ENCODE measurements around the gene ZIM2. TPM values are rescaled to one million over a fixed set of nuclear protein-coding genes. Genes with fewer than 3 reads are reported as not detected.

ZIM2 gene
- total RNA-seq, 1 donor from 2014 or later: not detected

DNA sequence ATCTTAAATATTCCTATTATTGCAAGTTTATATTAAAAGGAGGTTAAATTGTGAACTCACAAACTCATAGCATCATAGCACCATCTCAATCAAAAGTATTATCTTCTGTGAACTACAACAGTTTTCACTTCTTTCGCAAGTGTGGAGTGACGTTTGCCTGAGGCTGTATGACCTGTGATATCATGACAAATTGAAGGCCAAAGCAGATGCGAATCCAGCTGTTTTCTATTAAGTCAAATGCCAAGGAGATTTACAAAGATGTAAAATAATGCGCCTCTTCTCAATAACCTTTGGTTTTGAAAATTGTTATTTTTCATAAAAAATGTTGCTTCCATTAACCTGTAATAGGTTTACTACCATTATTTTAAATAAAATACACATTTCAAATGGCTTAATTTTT, 7.6 kb upstream of the ZIM2 start:
- no peak for TF ChIP-seq EZH2 (IDR thresholded peaks at IDR 0.05; ENCODE audit: insufficient read depth, low read length)
- TF ChIP-seq, protein P1, sequence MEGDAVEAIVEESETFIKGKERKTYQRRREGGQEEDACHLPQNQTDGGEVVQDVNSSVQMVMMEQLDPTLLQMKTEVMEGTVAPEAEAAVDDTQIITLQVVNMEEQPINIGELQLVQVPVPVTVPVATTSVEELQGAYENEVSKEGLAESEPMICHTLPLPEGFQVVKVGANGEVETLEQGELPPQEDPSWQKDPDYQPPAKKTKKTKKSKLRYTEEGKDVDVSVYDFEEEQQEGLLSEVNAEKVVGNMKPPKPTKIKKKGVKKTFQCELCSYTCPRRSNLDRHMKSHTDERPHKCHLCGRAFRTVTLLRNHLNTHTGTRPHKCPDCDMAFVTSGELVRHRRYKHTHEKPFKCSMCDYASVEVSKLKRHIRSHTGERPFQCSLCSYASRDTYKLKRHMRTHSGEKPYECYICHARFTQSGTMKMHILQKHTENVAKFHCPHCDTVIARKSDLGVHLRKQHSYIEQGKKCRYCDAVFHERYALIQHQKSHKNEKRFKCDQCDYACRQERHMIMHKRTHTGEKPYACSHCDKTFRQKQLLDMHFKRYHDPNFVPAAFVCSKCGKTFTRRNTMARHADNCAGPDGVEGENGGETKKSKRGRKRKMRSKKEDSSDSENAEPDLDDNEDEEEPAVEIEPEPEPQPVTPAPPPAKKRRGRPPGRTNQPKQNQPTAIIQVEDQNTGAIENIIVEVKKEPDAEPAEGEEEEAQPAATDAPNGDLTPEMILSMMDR (IDR thresholded peaks at IDR 0.05; ENCODE audit: insufficient read depth, low read depth, low read length): no peak
- H3K4me1 Mint-ChIP-seq (ENCODE audit: low read depth, unreplicated experiment): no peaks in the 10 kb centered on the region
- Histone ChIP-seq H3K9me3 (ENCODE audit: insufficient read depth, low read depth, low read length) (no peaks in the 10 kb centered on the region), H3K79me2 (ENCODE audit: insufficient read depth, low read length) (no peaks in the 10 kb centered on the region), H3K4me1 (ENCODE audit: insufficient read depth, low read length) (no peaks in the 10 kb centered on the region), H3K36me3 (ENCODE audit: insufficient read depth, low read length) (no peaks in the 10 kb centered on the region), H4K20me1 (ENCODE audit: insufficient read depth, low read length) (no peaks in the 10 kb centered on the region), H3K4me2 (ENCODE audit: low read length) (no peak overlapping the region), H2AFZ (ENCODE audit: low read depth, low read length) (no peak overlapping the region), H3K27me3 (ENCODE audit: insufficient read depth, low read length) (no peaks in the 10 kb centered on the region), H3K4me3 (ENCODE audit: insufficient read depth, low read depth, low read length) (no peak overlapping the region), H3K9ac (ENCODE audit: low read length) (no peak overlapping the region), H3K27ac (ENCODE audit: low read depth, low read length) (no peak overlapping the region)
- H3K36me3 Mint-ChIP-seq (ENCODE audit: low read depth, unreplicated experiment): no peaks in the 10 kb centered on the region
- no peak overlapping the region for H3K27ac Mint-ChIP-seq (ENCODE audit: unreplicated experiment)
- H3K4me3 Mint-ChIP-seq (ENCODE audit: unreplicated experiment): no peak overlapping the region
- H3K9me3 Mint-ChIP-seq (ENCODE audit: unreplicated experiment): peaks cover 11% of the 10 kb centered on the region
- DNase-seq (ENCODE audit: low read depth) (no peak), FAIRE-seq (no peak)
- no peaks in the 10 kb centered on the region for H3K27me3 Mint-ChIP-seq (ENCODE audit: low read depth, unreplicated experiment)

GRCh38 chr19:56842412-56842811, 1.9 kb upstream of the ZIM2 start:
- Histone ChIP-seq H3K79me2 (ENCODE audit: insufficient read depth, low read length) (no peaks in the 10 kb centered on the region), H3K4me2 (ENCODE audit: low read length) (no peak overlapping the region), H3K27ac (ENCODE audit: low read depth, low read length) (no peak overlapping the region), H3K4me3 (ENCODE audit: insufficient read depth, low read depth, low read length) (no peak overlapping the region), H3K36me3 (ENCODE audit: insufficient read depth, low read length) (no peaks in the 10 kb centered on the region), H3K9ac (ENCODE audit: low read length) (no peak overlapping the region), H3K27me3 (ENCODE audit: insufficient read depth, low read length) (no peaks in the 10 kb centered on the region), H2AFZ (ENCODE audit: low read depth, low read length) (no peak overlapping the region), H3K4me1 (ENCODE audit: insufficient read depth, low read length) (no peaks in the 10 kb centered on the region), H3K9me3 (ENCODE audit: insufficient read depth, low read depth, low read length) (peaks cover 5% of the 10 kb centered on the region), H4K20me1 (ENCODE audit: insufficient read depth, low read length) (no peaks in the 10 kb centered on the region)
- Mint-ChIP-seq H3K4me3 (ENCODE audit: unreplicated experiment) (no peak overlapping the region), H3K9me3 (ENCODE audit: unreplicated experiment) (peaks cover 16% of the 10 kb centered on the region), H3K27ac (ENCODE audit: unreplicated experiment) (no peak overlapping the region), H3K36me3 (ENCODE audit: low read depth, unreplicated experiment) (no peaks in the 10 kb centered on the region), H3K4me1 (ENCODE audit: low read depth, unreplicated experiment) (no peaks in the 10 kb centered on the region), H3K27me3 (ENCODE audit: low read depth, unreplicated experiment) (no peaks in the 10 kb centered on the region)
- DNase-seq (ENCODE audit: low read depth) (no peak), FAIRE-seq (no peak)
- no peak for TF ChIP-seq EZH2 (IDR thresholded peaks at IDR 0.05; ENCODE audit: insufficient read depth, low read length)
- TF ChIP-seq, protein P1 (IDR thresholded peaks at IDR 0.05; ENCODE audit: insufficient read depth, low read depth, low read length): no peak

- Histone ChIP-seq H3K27ac (ENCODE audit: low read depth, low read length) (no peak overlapping the region), H4K20me1 (ENCODE audit: insufficient read depth, low read length) (no peaks in the 10 kb centered on the region), H3K4me2 (ENCODE audit: low read length) (no peak overlapping the region), H3K36me3 (ENCODE audit: insufficient read depth, low read length) (no peaks in the 10 kb centered on the region), H3K9me3 (ENCODE audit: insufficient read depth, low read depth, low read length) (peaks cover 5% of the 10 kb centered on the region), H2AFZ (ENCODE audit: low read depth, low read length) (no peak overlapping the region), H3K4me3 (ENCODE audit: insufficient read depth, low read depth, low read length) (no peak overlapping the region), H3K79me2 (ENCODE audit: insufficient read depth, low read length) (no peaks in the 10 kb centered on the region), H3K27me3 (ENCODE audit: insufficient read depth, low read length) (no peaks in the 10 kb centered on the region), H3K9ac (ENCODE audit: low read length) (no peak overlapping the region), H3K4me1 (ENCODE audit: insufficient read depth, low read length) (no peaks in the 10 kb centered on the region)
- peaks cover 16% of the 10 kb centered on the region for H3K9me3 Mint-ChIP-seq (ENCODE audit: unreplicated experiment)
- no peaks in the 10 kb centered on the region for H3K4me1 Mint-ChIP-seq (ENCODE audit: low read depth, unreplicated experiment)
- H3K36me3 Mint-ChIP-seq (ENCODE audit: low read depth, unreplicated experiment): no peaks in the 10 kb centered on the region
- no peak overlapping the region for H3K27ac Mint-ChIP-seq (ENCODE audit: unreplicated experiment)
- FAIRE-seq (no peak), DNase-seq (ENCODE audit: low read depth) (no peak)
- H3K4me3 Mint-ChIP-seq (ENCODE audit: unreplicated experiment): no peak overlapping the region
- TF ChIP-seq, protein P1 (IDR thresholded peaks at IDR 0.05; ENCODE audit: insufficient read depth, low read depth, low read length): no peak
- no peak for TF ChIP-seq EZH2 (IDR thresholded peaks at IDR 0.05; ENCODE audit: insufficient read depth, low read length)
- H3K27me3 Mint-ChIP-seq (ENCODE audit: low read depth, unreplicated experiment): no peaks in the 10 kb centered on the region
Observed at GRCh38 chr19:56841193-56841543, 642 bp upstream of the ZIM2 start.

Data from astrocyte (in vitro differentiated cells and primary cell).